ENCODE data around the gene PLEKHM3.

DNA sequence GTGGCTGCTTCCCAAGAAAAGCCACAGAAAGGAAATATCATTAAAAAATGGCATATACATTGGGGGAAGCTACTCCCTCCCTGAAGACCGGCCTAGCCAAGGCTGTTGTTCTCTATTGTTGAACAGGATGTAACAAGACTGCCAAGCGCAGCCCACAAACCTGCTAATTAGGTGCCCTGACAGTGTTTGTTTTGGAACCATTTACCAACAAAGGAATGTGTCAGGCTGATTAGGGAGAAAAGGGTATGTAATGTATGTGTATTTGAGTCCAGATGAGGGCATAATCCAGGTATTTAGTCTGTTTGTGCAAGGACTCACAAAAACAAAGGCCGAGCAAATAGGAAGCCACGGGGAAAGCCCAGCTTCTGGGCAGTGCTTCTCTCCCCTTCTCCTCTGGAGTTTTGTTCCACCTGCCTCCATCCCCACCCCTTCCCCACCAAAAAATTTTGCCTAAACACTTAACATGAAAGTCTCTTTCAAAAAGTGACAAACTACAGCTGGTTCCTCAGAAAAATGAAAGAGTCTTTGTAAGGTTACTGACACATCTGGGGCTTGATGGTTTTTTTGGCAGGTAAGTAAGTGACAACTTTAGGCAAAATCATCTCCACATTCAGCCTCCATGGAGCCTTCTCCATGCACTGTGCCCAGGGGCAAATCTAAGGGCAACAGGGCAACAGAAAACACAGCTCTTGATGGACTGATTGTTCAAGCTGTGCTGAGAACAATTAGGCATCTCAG lies 177.4 kb downstream of the PLEKHM3 start:
- no peak for TF ChIP-seq TAF1 (IDR thresholded peaks at IDR 0.05; ENCODE audit: low read depth, low read length)
- no peak for TF ChIP-seq POLR2A (IDR thresholded peaks at IDR 0.05; ENCODE audit: low read depth, low read length)
- no peak for TF ChIP-seq POLR2AphosphoS5 (IDR thresholded peaks at IDR 0.05; ENCODE audit: low read depth, low read length)
- TF ChIP-seq SPI1 (IDR thresholded peaks at IDR 0.05; ENCODE audit: low read depth, low read length): no peak
- TF ChIP-seq POU2F2 (IDR thresholded peaks at IDR 0.05; ENCODE audit: low read depth, low read length): no peak

All from GM12891 (cell line).